Measurements from ENCODE around the gene TEX22.

GRCh38 chr14:105416671-105417070 lies 18.3 kb downstream of the TEX22 start:
- TF ChIP-seq CTCF (conservative IDR thresholded peaks at IDR 0.05): no peak
- no peak for TF ChIP-seq ZFX (IDR thresholded peaks at IDR 0.05)

Measured in C4-2B (cell line).